Stimulated activated CD8-positive, alpha-beta memory T cell treated with anti-CD3 and anti-CD28 coated beads, Interleukin-4, amount 100 ng/mL, for 24 hours (primary cell): ENCODE data around the gene HOXC5.

ENCODE experiments used
- DNase-seq: peaks from one replicate; pipeline ENCODE4 v3.0.0-alpha.2; 2020; ENCODE audit warnings: low read depth

Gene HOXC5

GRCh38 chr12:54032627-54033100 is at the start of gene HOXC5:
TSS of gene HOXC5 (plus strand) at chr12:54033050. CDS start at chr12:54033123, 73 bp downstream.
- DNase-seq = peak; percentile 43

DNA sequence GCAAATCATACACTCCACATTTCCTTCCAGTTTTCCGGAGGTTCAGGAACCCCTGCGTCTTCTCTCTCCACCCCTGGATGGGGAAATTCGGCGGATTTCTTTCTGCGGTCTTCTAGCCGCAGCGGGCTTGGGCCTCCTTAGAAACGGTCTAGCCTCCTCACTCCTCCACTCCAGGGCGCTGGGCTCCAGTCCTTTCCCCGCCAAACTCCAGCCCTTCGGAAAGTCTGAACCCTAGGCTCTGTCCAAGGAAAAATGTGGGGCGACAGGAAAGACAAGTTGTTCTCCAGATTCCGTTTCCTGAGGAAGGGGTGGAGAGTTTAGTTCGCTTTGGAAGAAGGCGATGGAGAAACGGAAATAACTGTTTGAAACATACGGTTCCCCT is 49.3 kb upstream of the HOXC5 start:
- no peak for DNase-seq

- DNase-seq = no peak
These were observed 48.8 kb upstream of the HOXC5 start for GRCh38 chr12:53983950-53984572.

DNA sequence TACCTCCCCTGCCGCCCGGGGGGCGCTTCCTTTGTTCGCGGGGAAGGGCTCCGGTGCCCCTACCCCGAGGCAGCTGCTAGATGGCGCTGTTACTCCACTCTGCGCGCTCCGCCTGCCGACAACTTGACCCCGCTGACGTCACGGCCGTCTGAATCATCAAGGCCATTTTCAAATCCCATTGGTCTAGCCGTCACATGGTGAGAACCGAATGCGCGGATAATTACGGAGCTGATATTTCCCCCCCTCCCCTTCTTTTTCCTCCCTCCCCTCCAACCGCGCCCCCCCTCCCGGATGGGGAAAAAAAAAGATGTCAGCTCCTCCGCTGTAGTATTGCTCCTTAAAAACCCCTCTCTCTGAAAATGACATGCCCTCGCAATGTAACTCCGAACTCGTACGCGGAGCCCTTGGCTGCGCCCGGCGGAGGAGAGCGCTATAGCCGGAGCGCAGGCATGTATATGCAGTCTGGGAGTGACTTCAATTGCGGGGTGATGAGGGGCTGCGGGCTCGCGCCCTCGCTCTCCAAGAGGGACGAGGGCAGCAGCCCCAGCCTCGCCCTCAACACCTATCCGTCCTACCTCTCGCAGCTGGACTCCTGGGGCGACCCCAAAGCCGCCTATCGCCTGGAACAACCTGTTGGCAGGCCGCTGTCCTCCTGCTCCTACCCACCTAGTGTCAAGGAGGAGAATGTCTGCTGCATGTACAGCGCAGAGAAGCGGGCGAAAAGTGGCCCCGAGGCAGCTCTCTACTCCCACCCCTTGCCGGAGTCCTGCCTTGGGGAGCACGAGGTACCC is 47.8 kb upstream of the HOXC5 start, which contains the start of gene HOXC10:
HOXC10 (plus strand) TSS at position 246 of the 791 bp plus-strand sequence; CDS start at position 360, 114 bp downstream.
- DNase-seq = peak; percentile 69

- no peak for DNase-seq
These were observed 47.2 kb upstream of the HOXC5 start for GRCh38 chr12:53985692-53985993.

DNA sequence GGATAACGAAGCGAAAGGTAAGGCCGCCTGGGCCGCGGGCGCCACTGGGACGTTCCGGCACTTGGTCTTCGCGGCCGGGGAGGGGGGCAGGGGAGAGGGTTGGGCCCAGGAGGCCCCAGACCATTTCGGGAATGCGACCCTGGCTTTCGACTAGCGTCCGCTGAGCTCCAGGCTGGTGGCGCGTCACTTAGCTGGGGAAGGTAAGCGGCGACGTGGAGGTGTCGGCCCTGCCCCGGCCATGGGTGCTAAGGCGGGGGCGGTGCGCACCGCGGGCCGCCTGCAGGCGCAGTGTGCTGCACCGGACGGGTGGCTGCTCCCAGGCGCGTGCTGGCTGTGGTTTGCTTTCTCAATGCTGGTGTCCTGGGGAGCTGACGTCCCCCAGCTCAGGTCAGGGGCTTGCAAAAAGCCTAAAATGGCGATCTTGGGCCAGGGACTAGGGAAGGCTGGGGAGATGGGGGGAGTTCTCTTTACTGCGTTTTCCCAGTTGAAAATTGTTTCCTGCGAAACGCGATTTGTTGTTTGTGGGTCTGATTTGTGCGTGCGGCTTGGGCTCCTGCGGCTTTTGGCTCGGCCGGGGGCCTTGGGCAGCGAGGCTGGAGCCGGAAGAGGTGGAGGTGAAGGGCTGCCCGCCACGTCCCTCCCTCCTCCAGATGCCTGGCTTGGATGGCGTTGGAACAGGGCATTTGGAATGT is 46.7 kb upstream of the HOXC5 start:
- no peak for DNase-seq

- no peak for DNase-seq
These were observed 46.0 kb upstream of the HOXC5 start for GRCh38 chr12:53986686-53987483.

DNA sequence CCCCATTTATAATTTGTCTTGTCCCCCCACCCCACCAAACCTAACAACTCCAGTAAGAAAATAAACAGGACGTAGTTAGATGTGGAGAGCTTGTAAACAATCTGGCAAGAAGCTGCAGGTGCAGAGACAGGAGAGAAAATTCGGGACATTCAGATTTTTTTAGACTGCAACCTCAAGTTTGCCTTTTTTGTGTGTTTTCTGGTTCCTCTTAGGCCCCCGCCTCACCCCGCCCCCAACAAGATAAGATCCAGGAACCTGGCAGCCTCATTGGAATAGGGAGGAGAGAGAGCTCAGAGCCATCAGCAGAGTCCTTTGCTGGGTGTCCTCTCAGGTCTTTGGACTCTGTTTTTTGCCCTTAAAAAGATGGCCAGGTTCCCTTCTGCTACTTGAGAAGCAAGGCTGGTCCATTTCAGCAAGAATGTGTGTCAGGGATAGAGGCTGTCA is 45.0 kb upstream of the HOXC5 start:
- DNase-seq = no peak

GRCh38 chr12:53988541-53989226 is 44.2 kb upstream of the HOXC5 start:
- no peak for DNase-seq

GRCh38 chr12:53989227-53990113 is 43.4 kb upstream of the HOXC5 start:
- DNase-seq = no peak

DNA sequence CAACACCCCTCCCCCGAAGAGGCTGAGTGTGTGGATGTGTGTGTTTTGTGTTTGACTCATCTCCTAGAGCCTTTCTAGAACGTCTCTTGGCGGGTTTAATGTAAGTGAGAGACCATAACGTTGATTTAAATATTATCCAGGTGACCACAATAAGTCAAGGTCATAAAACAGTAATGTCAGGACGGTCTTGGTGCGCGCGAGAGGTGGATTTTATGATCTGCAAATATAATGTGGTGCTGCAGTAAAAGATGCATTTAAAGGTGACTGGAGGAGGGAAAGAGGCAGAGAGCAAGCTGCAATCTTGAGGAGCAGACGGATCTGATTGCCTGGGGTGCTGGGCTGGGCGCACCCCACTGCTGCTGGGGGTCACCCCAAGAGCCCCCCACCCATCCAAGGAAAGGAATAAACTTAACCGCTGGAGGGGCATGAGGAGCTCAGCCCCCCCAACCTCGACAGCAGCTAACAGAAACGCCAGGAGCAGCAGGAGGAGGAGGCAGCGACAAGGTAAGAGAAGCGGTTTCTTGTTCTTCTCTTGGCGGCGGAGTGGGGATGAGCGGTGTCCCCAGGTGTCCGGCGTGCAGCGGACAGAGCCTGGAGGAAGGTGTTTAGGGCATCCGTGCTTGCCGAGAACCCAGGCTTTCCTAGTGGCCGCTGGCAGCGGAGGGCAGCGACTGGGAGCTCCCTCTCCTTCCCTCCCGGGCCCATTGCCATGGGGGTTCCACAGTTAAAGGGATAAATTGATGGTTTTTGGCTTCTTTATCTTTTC is 42.4 kb upstream of the HOXC5 start:
- DNase-seq = no peak

- DNase-seq = no peak
These were observed 41.8 kb upstream of the HOXC5 start for GRCh38 chr12:53991077-53991460.

GRCh38 chr12:53992377-53992889 is 40.4 kb upstream of the HOXC5 start:
- no peak for DNase-seq

- no peak for DNase-seq
These were observed 39.5 kb upstream of the HOXC5 start for GRCh38 chr12:53993162-53994008.

GRCh38 chr12:53994009-53994263 is 38.9 kb upstream of the HOXC5 start:
- DNase-seq = no peak

GRCh38 chr12:53994264-53995001 is 38.4 kb upstream of the HOXC5 start:
- DNase-seq = no peak

DNA sequence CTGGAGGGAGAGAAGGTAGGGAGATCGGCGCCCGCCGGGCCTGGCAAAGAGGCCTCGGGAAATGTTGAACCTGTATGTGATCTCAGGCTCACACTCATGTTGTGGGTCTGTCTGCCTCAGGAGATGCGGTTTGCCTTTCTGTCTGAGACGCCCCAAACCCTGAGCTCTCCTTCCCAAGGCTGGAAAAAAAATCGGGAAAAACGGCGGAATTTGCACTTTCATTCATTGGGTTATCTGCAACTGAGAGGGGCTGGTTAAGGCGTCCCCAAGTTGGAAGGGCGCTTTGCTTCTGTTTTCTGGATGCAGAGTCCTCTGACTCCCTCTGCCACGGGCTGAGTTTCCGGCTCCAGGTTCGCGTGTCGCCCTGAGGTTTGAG is 37.9 kb upstream of the HOXC5 start:
- DNase-seq = no peak
